ENCODE data around the gene SNRNP200.

GRCh38 chr2:96265349-96265839 is 40.0 kb downstream of the SNRNP200 start:
- TF ChIP-seq CTCF (IDR thresholded peaks at IDR 0.05; ENCODE audit: low read length) (no peak), EZH2phosphoT487 (IDR thresholded peaks at IDR 0.05; ENCODE audit: low read length) (no peak)
